CD14-positive monocyte (primary cell): ENCODE results near the gene PHACTR3. TPM values are rescaled to one million over a fixed set of nuclear protein-coding genes. Genes with fewer than 3 reads are reported as not detected.

Experiments used
- DNase-seq, 3 donors: peaks; one replicate each; pipeline ENCODE4 v3.0.0-alpha.2; 2011 to 2022
- H2AFZ ChIP-seq: 2 replicates; pipeline ENCODE4 v1.6.0; 2012; ENCODE audit warnings: mild to moderate bottlenecking, low read depth, low read length, inconsistent platforms; ENCODE audit not compliant: insufficient read depth, poor library complexity, severe bottlenecking
- H3K27ac ChIP-seq, 2 donors: 1 replicate in 1 of 2; 2 replicates in 1 of 2; pipeline ENCODE4 v1.5.1; 2012 to 2013; ENCODE audit warnings: low read length in 2 of 2, control low read depth in 1 of 2, inconsistent platforms in 1 of 2, low read depth in 1 of 2, mild to moderate bottlenecking in 1 of 2
- H3K27me3 ChIP-seq, 2 donors: one replicate each; pipeline versions ENCODE4 v1.6.0 to v1.6.1; 2011 to 2013; ENCODE audit warnings: low read length in 2 of 2; ENCODE audit not compliant: control insufficient read depth in 2 of 2, insufficient read depth in 2 of 2
- H3K36me3 ChIP-seq, 2 donors: replicated peaks in 1 of 2; 1 replicate in 1 of 2; 2 replicates in 1 of 2; pipeline versions ENCODE4 v1.5.1 to v1.6.1; 2012 to 2013; ENCODE audit warnings: low read length in 2 of 2, control low read depth in 1 of 2, inconsistent platforms in 1 of 2, mild to moderate bottlenecking in 1 of 2; ENCODE audit not compliant: insufficient read depth in 2 of 2, control insufficient read depth in 1 of 2
- H3K4me1 ChIP-seq, 2 donors: 1 replicate in 1 of 2; 2 replicates in 1 of 2; pipeline versions ENCODE4 v1.5.1 to v1.6.1; 2012 to 2013; ENCODE audit warnings: low read length in 2 of 2, control low read depth in 1 of 2, inconsistent platforms in 1 of 2, mild to moderate bottlenecking in 1 of 2, moderate library complexity in 1 of 2; ENCODE audit not compliant: insufficient read depth in 2 of 2, control insufficient read depth in 1 of 2
- H3K4me2 ChIP-seq: replicated peaks from 2 replicates; pipeline ENCODE3; 2012; ENCODE audit warnings: low read length, moderate library complexity, mild to moderate bottlenecking; ENCODE audit not compliant: poor library complexity, severe bottlenecking; ENCODE audit errors: extremely low read depth
- H3K4me3 ChIP-seq, 3 experiments: fragments of 200-600 bp in 1 of 3; sonication (generic) in 1 of 3; replicated peaks in 1 of 3; 1 replicate in 2 of 3; 2 replicates in 1 of 3; pipeline ENCODE4 v1.5.1; 2011 to 2013; ENCODE audit warnings: low read length in 3 of 3, mild to moderate bottlenecking in 3 of 3, control low read depth in 2 of 3, low read depth in 2 of 3, inconsistent platforms in 1 of 3, moderate library complexity in 1 of 3
- H3K79me2 ChIP-seq: 2 replicates; pipeline ENCODE4 v1.6.0; 2012; ENCODE audit warnings: mild to moderate bottlenecking, control low read depth, inconsistent platforms, low read length, moderate library complexity; ENCODE audit not compliant: insufficient read depth
- H3K9ac ChIP-seq: 2 replicates; pipeline ENCODE4 v1.6.0; 2017; ENCODE audit warnings: low read length, mild to moderate bottlenecking; ENCODE audit not compliant: insufficient read depth, poor library complexity, severe bottlenecking
- H3K9me3 ChIP-seq, 2 donors: replicated peaks in 1 of 2; 1 replicate in 1 of 2; 2 replicates in 1 of 2; pipeline versions ENCODE4 v1.5.1 to v1.6.1; 2012 to 2013; ENCODE audit warnings: low read length in 2 of 2, control low read depth in 1 of 2; ENCODE audit not compliant: control insufficient read depth in 1 of 2, insufficient read depth in 1 of 2
- H4K20me1 ChIP-seq: 2 replicates; pipeline ENCODE4 v1.6.0; 2012; ENCODE audit warnings: mild to moderate bottlenecking, low read length, control low read depth, moderate library complexity; ENCODE audit not compliant: insufficient read depth
- H3K27ac Mint-ChIP-seq, 7 donors: one replicate each; pipeline ENCODE4 v1.8.0; 2020; ENCODE audit warnings: mild to moderate bottlenecking in 7 of 7, mixed read lengths in 7 of 7, moderate library complexity in 6 of 7, inconsistent platforms in 2 of 7
- H3K27me3 Mint-ChIP-seq, 3 donors: one replicate each; pipeline ENCODE4 v1.8.0; 2021 to 2022; ENCODE audit warnings: low read depth in 3 of 3, mild to moderate bottlenecking in 3 of 3, mixed read lengths in 3 of 3, moderate library complexity in 3 of 3, inconsistent platforms in 1 of 3
- H3K36me3 Mint-ChIP-seq, 2 donors: one replicate each; pipeline ENCODE4 v1.8.0; 2020; ENCODE audit warnings: mixed read lengths in 2 of 2, inconsistent platforms in 1 of 2, mild to moderate bottlenecking in 1 of 2
- H3K4me1 Mint-ChIP-seq: one replicate; pipeline ENCODE4 v1.8.0; 2020; ENCODE audit warnings: mild to moderate bottlenecking, mixed read lengths
- H3K4me3 Mint-ChIP-seq, 2 donors: one replicate each; pipeline ENCODE4 v1.8.0; 2020; ENCODE audit warnings: mild to moderate bottlenecking in 2 of 2, mixed read lengths in 2 of 2, moderate library complexity in 1 of 2
- H3K9me3 Mint-ChIP-seq, 7 donors: one replicate each; pipeline ENCODE4 v1.8.0; 2020 to 2022; ENCODE audit warnings: mixed read lengths in 7 of 7, mild to moderate bottlenecking in 6 of 7, moderate library complexity in 6 of 7, inconsistent platforms in 2 of 7
- WGBS: methylation state at CpG from one replicate; pipeline ENCODE4 v1.1.5; 2013; ENCODE audit warnings: missing lambda C conversion rate; ENCODE audit not compliant: insufficient coverage; 5-methylcytosine and 5-hydroxymethylcytosine counted together
- intact Hi-C, 2 donors: fragments of 100-400 bp; cut with micrococcal nuclease; formaldehyde crosslinking; loops; one replicate each; pipeline versions ENCODE4 v1.15.0 to v1.15.1; 2023
- polyA plus RNA-seq, 3 donors: library from polyadenylated mRNA; depleted of rRNA in 1 of 3; unstranded in 2 of 3; stranded (reverse) in 1 of 3; fragments of 300-500 nt in 2 of 3; fragments of >200 nt in 1 of 3; fragmentation: Illumina TruSeq in 2 of 3; gene quantifications; 1 replicate in 2 of 3; 2 replicates in 1 of 3; pipeline ENCODE4 v1.2.3, GENCODE V29; 2012 to 2021
- TF ChIP-seq, protein P1 (sequence below): fragments of 200-600 bp; IDR thresholded peaks from one replicate; pipeline ENCODE4 v1.8.0; 2022; ENCODE audit warnings: antibody characterized with exemption, mild to moderate bottlenecking

The PHACTR3 gene
- polyA plus RNA-seq, 3 donors = 0.11 to 0.17 TPM; not detected in 1

DNA sequence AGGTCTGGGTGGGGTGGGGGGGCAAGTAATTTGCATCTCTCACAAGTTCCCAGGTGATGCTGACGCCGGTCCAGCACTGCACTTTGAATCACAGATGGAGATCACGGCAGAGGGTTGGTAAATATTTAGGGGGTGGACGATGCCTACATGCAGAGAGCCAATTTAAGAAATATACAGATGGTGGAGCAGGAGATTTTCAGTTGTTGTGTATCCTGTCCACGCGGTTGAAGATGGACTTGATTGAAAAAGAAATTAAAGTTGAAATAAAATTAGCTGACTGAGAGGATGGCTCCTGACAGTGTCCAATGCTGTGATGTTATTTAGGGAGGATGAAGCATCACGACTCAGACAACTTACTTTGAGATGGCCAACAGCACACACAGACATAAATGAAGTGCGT lies 74.6 kb downstream of the PHACTR3 start:
- Histone ChIP-seq H3K4me2 (no peak overlapping the region), H3K27ac (no peak overlapping the region), H3K4me3 (no peak overlapping the region), H3K9ac (no peak overlapping the region), H3K4me1 (peaks cover 4% of the 10 kb centered on the region in 2 donors), H3K9me3 (no peaks in the 10 kb centered on the region), H3K27me3 (peaks cover 5 to 29% of the 10 kb centered on the region in 2 donors), H3K36me3 (no peaks in the 10 kb centered on the region), H3K79me2 (no peaks in the 10 kb centered on the region), H2AFZ (no peak overlapping the region), H4K20me1 (no peaks in the 10 kb centered on the region)
- 73% methylated on average over 6 of the region's 8 CpGs for WGBS
- intact Hi-C loops = no loop called here
- no peak overlapping the region for H3K4me3 Mint-ChIP-seq
- H3K27ac Mint-ChIP-seq = no peak overlapping the region
- peaks cover 17 to 52% (median 35%) of the 10 kb centered on the region in 3 donors for H3K27me3 Mint-ChIP-seq
- TF ChIP-seq, protein P1, sequence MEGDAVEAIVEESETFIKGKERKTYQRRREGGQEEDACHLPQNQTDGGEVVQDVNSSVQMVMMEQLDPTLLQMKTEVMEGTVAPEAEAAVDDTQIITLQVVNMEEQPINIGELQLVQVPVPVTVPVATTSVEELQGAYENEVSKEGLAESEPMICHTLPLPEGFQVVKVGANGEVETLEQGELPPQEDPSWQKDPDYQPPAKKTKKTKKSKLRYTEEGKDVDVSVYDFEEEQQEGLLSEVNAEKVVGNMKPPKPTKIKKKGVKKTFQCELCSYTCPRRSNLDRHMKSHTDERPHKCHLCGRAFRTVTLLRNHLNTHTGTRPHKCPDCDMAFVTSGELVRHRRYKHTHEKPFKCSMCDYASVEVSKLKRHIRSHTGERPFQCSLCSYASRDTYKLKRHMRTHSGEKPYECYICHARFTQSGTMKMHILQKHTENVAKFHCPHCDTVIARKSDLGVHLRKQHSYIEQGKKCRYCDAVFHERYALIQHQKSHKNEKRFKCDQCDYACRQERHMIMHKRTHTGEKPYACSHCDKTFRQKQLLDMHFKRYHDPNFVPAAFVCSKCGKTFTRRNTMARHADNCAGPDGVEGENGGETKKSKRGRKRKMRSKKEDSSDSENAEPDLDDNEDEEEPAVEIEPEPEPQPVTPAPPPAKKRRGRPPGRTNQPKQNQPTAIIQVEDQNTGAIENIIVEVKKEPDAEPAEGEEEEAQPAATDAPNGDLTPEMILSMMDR = no peak
- H3K9me3 Mint-ChIP-seq = peaks cover 0 to 8% (median 0%) of the 10 kb centered on the region in 7 donors
- peaks cover 4% of the 10 kb centered on the region for H3K4me1 Mint-ChIP-seq
- no peak for DNase-seq
- no peaks in the 10 kb centered on the region for H3K36me3 Mint-ChIP-seq

DNA sequence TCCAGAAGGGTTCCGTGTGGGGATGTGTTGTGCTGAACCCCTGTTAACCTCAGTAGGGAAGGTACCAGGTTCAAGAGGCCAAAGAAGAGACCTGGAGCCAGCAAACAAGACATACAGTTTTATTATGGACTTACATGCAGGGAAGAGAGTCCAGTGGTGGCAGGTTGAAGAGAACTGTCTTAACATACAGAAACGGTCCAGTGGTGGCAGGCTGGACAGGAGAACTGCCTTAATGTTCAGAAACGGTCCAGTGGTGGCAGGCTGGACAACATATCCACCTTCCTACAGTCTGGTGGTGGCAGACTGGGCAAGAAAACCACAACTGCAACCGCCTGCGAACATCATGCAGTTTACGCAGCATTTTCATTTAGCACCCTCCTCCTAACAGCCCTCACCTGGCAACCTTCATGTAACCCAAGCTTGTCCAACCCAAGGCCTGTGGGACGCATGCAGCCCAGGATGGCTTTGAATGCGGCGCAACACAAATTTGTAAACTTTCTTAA lies 75.9 kb downstream of the PHACTR3 start:
- no peaks in the 10 kb centered on the region for H3K79me2 ChIP-seq
- no peaks in the 10 kb centered on the region for H3K4me1 ChIP-seq
- Mint-ChIP-seq H3K27ac (no peak overlapping the region), H3K4me1 (no peaks in the 10 kb centered on the region), H3K36me3 (no peaks in the 10 kb centered on the region), H3K4me3 (no peak overlapping the region), H3K27me3 (peaks cover 17 to 43% (median 30%) of the 10 kb centered on the region in 3 donors), H3K9me3 (peaks cover 0 to 2% (median 0%) of the 10 kb centered on the region in 7 donors)
- no peak overlapping the region for H2AFZ ChIP-seq
- intact Hi-C loops = no loop called here
- H3K4me2 ChIP-seq = no peak overlapping the region
- 86% methylated on average over 2 of the region's 9 CpGs for WGBS
- TF ChIP-seq, protein P1 = no peak
- H3K4me3 ChIP-seq = no peak overlapping the region
- H3K27ac ChIP-seq = no peak overlapping the region
- H3K9ac ChIP-seq = no peak overlapping the region
- H3K36me3 ChIP-seq = no peaks in the 10 kb centered on the region
- no peak for DNase-seq
- H3K27me3 ChIP-seq = peaks cover 5 to 29% of the 10 kb centered on the region in 2 donors
- H3K9me3 ChIP-seq = no peaks in the 10 kb centered on the region
- no peaks in the 10 kb centered on the region for H4K20me1 ChIP-seq
